Smooth muscle cell of the brain vasculature (primary cell): Measurements from ENCODE around the gene NBEA.
"Not testable (repeated sequence)": the region's sequence is repeated elsewhere in the genome, so short reads cannot be mapped to it uniquely, and the experiment has no call there.

ENCODE experiments used
- DNase-seq: peaks from one replicate; pipeline ENCODE4 v3.0.0-alpha.2; 2012; ENCODE audit warnings: low read depth, low spot score

The NBEA gene

GRCh38 chr13:35388441-35389355, 446.6 kb downstream of the NBEA start:
- DNase-seq = peak; percentile 29

- no peak for DNase-seq
Measured at GRCh38 chr13:35389535-35389934, 447.5 kb downstream of the NBEA start.

DNA sequence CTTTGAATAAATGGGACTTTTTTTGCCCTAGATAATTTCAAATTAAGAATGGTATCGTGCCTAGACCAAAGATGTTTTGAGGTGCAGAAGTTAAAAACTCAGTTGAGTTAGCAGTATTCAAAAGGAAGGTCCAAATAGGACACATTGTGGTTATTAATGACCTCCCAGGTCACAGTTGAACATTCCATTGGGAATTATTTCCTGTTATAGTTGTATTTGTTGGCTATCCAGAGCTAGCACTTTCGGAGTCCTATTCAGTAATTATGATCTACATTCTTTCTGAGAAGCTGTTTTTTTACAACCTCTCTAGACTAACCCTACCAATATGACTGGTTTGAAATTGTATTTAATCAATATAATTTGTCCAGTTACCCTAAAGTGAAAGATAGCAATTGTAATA, 450.7 kb downstream of the NBEA start:
- no peak for DNase-seq

DNA sequence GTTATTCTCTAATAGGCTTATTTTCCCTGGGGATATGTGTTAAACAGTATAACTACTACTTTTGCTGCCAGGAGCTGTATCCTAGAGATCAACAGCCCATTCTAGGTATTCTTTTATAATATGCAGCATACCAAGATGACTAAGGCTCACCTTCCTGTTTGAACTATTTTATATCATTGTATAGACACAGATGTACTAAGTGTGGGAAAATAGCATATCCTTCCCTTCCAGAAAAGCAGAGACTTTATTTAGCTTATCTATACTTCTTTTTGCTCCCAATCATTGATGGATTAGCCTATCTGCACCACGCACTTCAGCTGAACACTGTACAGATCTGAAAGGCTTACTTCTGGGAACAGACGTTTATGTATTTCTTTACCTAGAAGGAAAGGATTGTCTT, 451.8 kb downstream of the NBEA start:
- DNase-seq = no peak

DNA sequence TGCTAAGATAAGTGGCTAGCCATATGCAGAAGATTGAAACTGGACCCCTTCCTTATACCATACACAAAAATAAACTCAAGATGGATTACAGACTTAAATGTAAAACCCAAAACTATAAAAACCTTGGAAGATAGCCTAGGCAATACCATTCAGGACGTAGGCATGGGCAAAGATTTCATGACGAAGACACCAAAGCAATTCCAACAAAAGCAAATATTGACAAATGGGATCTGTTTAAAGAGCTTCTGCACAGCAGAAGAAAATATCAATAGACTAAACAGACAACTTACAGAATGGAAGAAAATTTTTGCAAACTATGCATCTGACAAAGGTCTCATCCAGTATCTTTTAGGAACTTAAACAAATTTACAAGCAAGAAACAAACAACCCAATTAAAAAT, 466.2 kb downstream of the NBEA start:
- DNase-seq = not testable (repeated sequence)

DNA sequence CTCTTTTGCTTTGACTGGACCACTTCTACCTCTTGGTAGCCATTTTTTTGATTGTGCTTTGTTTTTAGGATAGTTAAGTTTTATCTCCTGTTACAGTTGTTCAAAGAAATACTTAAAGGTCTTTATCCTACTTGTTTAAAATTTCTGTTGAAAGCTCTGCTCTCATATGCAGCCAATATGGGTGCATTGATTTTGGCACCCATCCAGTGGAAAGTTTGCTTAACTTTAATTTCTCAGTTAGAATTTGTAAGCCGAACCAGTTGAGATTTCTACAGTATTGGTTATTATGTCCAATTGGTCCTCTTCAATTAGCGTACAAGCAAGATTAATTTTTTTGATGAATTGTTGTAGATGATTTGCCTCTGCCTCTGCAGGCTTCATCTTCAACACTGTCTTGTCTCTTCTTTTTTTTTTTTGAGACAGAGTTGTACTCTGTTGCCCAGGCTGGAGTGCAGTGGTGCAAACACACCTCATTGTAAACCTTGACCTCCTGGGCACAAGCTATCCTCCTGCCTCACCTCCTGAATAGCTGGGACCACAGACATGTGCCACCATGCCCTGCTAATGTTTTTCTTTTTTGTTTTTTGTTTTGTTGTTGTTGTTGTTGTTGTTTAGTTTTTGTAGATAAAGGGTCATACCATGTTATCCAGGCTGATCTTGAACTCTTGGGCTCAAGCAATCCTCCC, 469.1 kb downstream of the NBEA start:
- DNase-seq = no peak

- DNase-seq = no peak
Measured at GRCh38 chr13:35448465-35448864, 506.4 kb downstream of the NBEA start.

- DNase-seq = no peak
Measured at GRCh38 chr13:35449821-35450220, 507.8 kb downstream of the NBEA start.

DNA sequence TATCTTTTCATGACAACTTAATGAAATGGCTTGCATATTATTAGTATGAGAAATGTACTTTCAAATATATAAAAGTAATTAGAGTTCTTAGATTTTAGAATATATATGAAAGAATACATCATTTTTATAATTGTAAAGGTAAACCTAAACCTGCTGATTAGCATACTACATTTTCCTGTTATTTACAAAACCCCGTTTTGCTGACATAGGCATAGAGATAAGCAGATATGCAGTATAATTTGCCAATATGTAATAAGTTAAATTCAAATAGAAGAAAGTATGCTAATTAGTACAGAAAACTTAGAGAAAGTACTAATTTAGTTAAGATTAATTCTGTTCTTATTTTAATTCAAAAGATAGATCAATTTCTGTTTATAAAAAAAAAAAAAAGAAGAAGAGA, 513.0 kb downstream of the NBEA start:
- no peak for DNase-seq

GRCh38 chr13:35457258-35457657, 515.2 kb downstream of the NBEA start:
- no peak for DNase-seq

GRCh38 chr13:35460061-35460460, 518.0 kb downstream of the NBEA start:
- DNase-seq = no peak

DNA sequence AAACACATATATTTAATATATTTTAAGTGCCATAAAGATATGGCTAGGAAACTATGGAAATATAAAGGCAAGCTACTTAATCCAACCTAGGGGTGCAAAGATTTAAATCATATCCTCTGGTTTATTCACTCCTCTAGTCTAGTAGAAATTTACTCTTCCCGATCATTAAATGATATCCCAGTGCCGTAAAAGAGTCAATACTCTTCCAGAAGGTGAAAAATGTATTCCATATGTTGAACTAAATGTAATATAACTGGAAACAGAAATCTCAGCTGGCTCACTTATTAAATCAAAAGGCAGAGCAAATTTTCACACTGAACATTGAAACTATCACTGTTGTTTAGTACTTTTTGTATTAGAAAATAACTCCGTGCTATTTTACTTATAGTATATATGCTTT, 523.3 kb downstream of the NBEA start:
- DNase-seq = no peak

GRCh38 chr13:35468195-35468594, 526.1 kb downstream of the NBEA start:
- no peak for DNase-seq

DNA sequence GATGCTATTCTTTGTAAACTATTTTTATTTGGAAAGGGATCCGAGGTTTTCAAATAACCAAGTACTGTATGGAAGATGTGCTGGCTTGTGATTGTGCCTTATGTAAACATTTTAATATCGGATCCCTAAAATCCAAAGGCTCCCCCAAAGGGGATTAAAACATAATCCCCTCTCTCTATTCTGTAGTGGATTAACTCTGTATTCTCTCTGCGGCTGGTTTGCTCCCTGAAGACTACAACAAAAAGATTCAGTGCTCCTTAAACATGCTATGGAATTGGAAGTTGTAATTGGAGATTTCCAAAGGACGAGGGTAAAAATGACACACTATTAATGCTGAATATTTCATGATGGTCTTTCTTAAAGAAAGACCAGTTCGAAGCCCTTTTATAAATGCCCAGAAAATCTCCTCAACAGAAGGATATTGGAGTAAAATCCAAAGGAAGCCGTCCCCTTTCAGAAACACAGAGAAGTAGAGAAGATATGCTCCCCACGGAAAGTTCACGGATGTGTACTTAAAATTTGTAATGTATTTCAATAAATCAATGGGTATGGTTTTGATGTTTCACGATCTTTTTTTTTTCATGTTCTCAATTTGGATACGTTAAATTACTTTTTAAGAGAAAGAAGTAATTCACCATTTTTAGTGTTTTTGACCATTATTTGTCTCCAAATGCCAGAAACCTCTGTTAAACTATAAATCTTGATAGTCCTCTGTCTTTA, 527.9 kb downstream of the NBEA start:
- DNase-seq = no peak

DNA sequence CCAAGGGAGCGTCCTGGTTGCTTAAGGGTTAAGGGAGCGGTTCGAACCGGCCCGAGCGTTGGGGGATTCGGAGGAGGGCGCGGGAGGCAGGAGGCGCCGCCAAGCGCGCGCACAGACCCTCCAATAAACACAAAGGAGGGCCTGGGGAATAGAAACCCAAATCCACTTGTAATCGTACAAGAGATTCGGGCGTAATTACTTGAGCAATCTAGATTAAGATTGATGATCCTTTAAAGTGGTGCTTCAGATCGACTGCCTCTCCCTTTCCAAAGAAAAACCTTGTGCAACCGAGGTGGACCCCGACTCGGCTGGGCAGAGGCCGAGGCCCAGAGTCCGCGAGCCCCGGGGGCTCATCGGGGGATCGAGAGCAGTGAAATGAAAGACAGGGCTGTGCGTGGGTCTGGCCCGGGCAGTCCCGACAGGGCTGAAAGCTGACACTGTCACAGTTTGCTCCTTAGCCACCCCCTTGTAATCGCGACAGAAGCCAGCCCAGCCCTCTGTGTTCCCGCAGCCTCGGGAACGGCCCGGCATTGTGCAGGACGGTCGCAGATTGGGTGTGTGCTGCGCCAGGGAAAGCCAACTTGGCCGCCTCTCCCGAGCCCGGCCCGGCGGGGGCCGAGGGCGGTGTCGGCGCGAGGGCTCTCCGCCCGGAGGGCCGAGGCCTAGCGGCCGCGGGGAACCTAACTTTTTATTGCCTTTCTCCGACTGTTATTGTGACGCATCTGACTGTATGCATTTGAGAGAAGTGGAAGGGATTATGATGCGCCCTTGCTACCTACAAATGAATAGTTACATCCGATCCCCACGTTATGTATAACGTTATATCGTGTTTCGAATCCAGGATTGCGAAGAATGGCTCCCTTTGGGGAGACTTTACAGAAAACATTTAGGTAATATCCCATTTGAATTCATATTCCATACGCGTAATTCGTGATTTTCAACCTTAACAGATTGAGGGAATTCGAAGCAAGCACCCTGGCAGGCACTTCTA, 528.9 kb downstream of the NBEA start:
- DNase-seq = no peak

GRCh38 chr13:35471706-35472322, 529.7 kb downstream of the NBEA start:
- DNase-seq = no peak

- no peak for DNase-seq
Measured at GRCh38 chr13:35472323-35472881, 530.3 kb downstream of the NBEA start.

DNA sequence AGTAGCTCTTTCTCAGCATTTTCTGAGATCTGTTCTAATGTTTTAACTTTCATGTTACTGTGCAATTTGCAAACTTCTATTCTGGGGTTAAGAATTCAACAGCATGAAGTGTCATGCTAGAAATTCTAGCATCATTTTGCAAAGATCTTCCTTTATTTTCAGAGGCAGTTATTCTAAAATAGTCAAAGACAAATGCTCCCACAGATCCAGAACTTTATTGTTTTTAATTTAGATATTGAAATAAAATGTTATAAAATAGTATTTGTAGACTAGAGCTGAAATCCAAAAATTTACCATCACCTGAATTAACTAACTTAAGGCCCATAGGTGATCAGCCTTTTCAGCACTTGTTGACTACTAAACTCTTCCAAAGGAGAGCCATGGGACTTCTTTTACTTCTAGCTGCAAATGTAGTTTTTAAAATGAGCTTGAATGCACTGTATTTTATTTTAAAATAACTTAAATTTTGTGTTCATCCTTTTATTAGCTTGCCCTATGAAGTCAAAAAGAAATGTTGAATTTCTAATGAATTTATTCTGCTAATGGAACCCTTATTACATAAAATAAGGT, 531.2 kb downstream of the NBEA start:
- DNase-seq = no peak

GRCh38 chr13:35473802-35474201, 531.7 kb downstream of the NBEA start:
- DNase-seq = no peak
